Activated CD8-positive, alpha-beta T cell treated with anti-CD3 and anti-CD28 coated beads, Interleukin-2, amount 10 ng/mL, durations not matched to agents 7 days and 5 days (primary cell): ENCODE measurements around the gene ROPN1B. TPM values are rescaled to one million over a fixed set of nuclear protein-coding genes. Genes with fewer than 3 reads are reported as not detected.
"Not testable (repeated sequence)": the region's sequence is repeated elsewhere in the genome, so short reads cannot be mapped to it uniquely, and the experiment has no call there.

Experiments
- ATAC-seq: fragments of 150-1000 bp; cut with Tn5 transposase; one replicate; pipeline ENCODE4 v1.10.0; 2021; ENCODE audit warnings: moderate library complexity
- CTCF ChIA-PET: fragments of 350-600 bp; sonication (Branson Sonifier 250); formaldehyde crosslinking; loops from one replicate; lab custom pipeline; 2021; ENCODE audit warnings: antibody characterized with exemption; lab: Charles Lee
- POLR2A ChIA-PET: fragments of 350-600 bp; sonication (Branson Sonifier 250); formaldehyde crosslinking; loops from one replicate; lab custom pipeline; 2021; ENCODE audit warnings: antibody characterized with exemption; lab: Charles Lee
- DNase-seq: peaks from one replicate; pipeline ENCODE4 v3.0.0-alpha.2; 2020
- H3K27ac Mint-ChIP-seq: one replicate; pipeline ENCODE4 v1.8.0; 2021; ENCODE audit warnings: mild to moderate bottlenecking, mixed read lengths
- H3K27me3 Mint-ChIP-seq: one replicate; pipeline ENCODE4 v1.8.0; 2021; ENCODE audit warnings: low read depth, mixed read lengths
- H3K36me3 Mint-ChIP-seq: one replicate; pipeline ENCODE4 v1.8.0; 2021; ENCODE audit warnings: low read depth, mixed read lengths
- H3K4me1 Mint-ChIP-seq: one replicate; pipeline ENCODE4 v1.8.0; 2021; ENCODE audit warnings: low read depth, mixed read lengths
- H3K4me3 Mint-ChIP-seq: one replicate; pipeline ENCODE4 v1.8.0; 2021; ENCODE audit warnings: mild to moderate bottlenecking, mixed read lengths
- H3K9me3 Mint-ChIP-seq: one replicate; pipeline ENCODE4 v1.8.0; 2022; ENCODE audit warnings: mixed read lengths; ENCODE audit not compliant: insufficient read depth
- total RNA-seq, 2 experiments: library from RNA; stranded (reverse); gene quantifications; one replicate each; pipeline ENCODE4 v1.2.3, GENCODE V29; 2021

Gene ROPN1B
- total RNA-seq, 2 experiments from 2014 or later: not detected

GRCh38 chr3:125959317-125960065, 9.5 kb upstream of the ROPN1B start:
- H3K4me3 Mint-ChIP-seq: no peak overlapping the region
- ATAC-seq: no peak
- no peaks in the 10 kb centered on the region for H3K9me3 Mint-ChIP-seq
- CTCF ChIA-PET: no interaction called here
- H3K4me1 Mint-ChIP-seq: no peaks in the 10 kb centered on the region
- H3K27me3 Mint-ChIP-seq: peaks cover 19% of the 10 kb centered on the region
- POLR2A ChIA-PET: no interaction called here
- peaks cover 3% of the 10 kb centered on the region for H3K36me3 Mint-ChIP-seq
- DNase-seq: no peak
- no peak overlapping the region for H3K27ac Mint-ChIP-seq

DNA sequence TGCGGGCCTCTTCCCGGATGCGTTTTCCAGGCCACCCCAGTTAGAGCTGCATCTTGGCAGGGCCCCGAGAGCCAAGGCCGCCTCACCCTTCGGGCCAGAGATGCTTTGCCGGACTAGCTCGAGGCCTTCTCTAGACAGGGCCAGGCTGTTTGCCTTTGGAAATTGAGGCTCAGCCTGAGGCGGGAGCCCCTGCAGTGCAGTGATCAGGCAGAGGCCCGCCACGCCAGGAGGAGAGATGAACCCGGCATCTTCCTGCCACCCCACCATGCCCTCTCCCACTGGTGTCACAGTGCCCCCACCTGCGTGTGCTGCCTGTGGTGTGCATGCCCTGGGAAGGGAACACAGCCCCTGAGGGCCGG, 8.9 kb upstream of the ROPN1B start:
- POLR2A ChIA-PET: no interaction called here
- Mint-ChIP-seq H3K9me3 (no peaks in the 10 kb centered on the region), H3K27me3 (peaks cover 17% of the 10 kb centered on the region), H3K27ac (no peak overlapping the region), H3K36me3 (peaks cover 3% of the 10 kb centered on the region), H3K4me1 (no peaks in the 10 kb centered on the region), H3K4me3 (no peak overlapping the region)
- CTCF ChIA-PET: no interaction called here
- no peak for DNase-seq
- ATAC-seq: no peak

- DNase-seq (no peak), ATAC-seq (no peak)
- H3K27ac Mint-ChIP-seq: no peak overlapping the region
- H3K27me3 Mint-ChIP-seq: peaks cover 12% of the 10 kb centered on the region
- H3K36me3 Mint-ChIP-seq: peaks cover 3% of the 10 kb centered on the region
- H3K9me3 Mint-ChIP-seq: no peaks in the 10 kb centered on the region
- H3K4me1 Mint-ChIP-seq: no peaks in the 10 kb centered on the region
- ChIA-PET CTCF (no interaction called here), POLR2A (no interaction called here)
- no peak overlapping the region for H3K4me3 Mint-ChIP-seq
Observed at GRCh38 chr3:125960456-125961288, 8.3 kb upstream of the ROPN1B start.

GRCh38 chr3:125961289-125961589, 7.7 kb upstream of the ROPN1B start:
- H3K4me1 Mint-ChIP-seq: no peaks in the 10 kb centered on the region
- H3K4me3 Mint-ChIP-seq: no peak overlapping the region
- ATAC-seq (no peak), DNase-seq (no peak)
- CTCF ChIA-PET: no interaction called here
- peaks cover 3% of the 10 kb centered on the region for H3K36me3 Mint-ChIP-seq
- POLR2A ChIA-PET: no interaction called here
- H3K27ac Mint-ChIP-seq: no peak overlapping the region
- H3K27me3 Mint-ChIP-seq: peaks cover 12% of the 10 kb centered on the region
- no peaks in the 10 kb centered on the region for H3K9me3 Mint-ChIP-seq

GRCh38 chr3:125963834-125964233, 5.1 kb upstream of the ROPN1B start:
- DNase-seq, H3K9me3 Mint-ChIP-seq, H3K4me1 Mint-ChIP-seq, POLR2A ChIA-PET, ATAC-seq, H3K27ac Mint-ChIP-seq, H3K4me3 Mint-ChIP-seq, H3K36me3 Mint-ChIP-seq, H3K27me3 Mint-ChIP-seq, CTCF ChIA-PET: not testable (repeated sequence)

- Mint-ChIP-seq H3K27me3 (peaks cover 13% of the 10 kb centered on the region), H3K36me3 (no peaks in the 10 kb centered on the region), H3K4me1 (no peaks in the 10 kb centered on the region), H3K4me3 (no peak overlapping the region), H3K27ac (no peak overlapping the region), H3K9me3 (no peaks in the 10 kb centered on the region)
- POLR2A ChIA-PET: no interaction called here
- DNase-seq: no peak
- CTCF ChIA-PET: no interaction called here
- no peak for ATAC-seq
Observed at GRCh38 chr3:125965505-125965904, 3.5 kb upstream of the ROPN1B start.

GRCh38 chr3:125967156-125967555, 1.8 kb upstream of the ROPN1B start:
- Mint-ChIP-seq H3K27ac (no peak overlapping the region), H3K36me3 (no peaks in the 10 kb centered on the region), H3K4me3 (no peak overlapping the region), H3K4me1 (peaks cover 4% of the 10 kb centered on the region), H3K9me3 (no peaks in the 10 kb centered on the region), H3K27me3 (peaks cover 22% of the 10 kb centered on the region)
- ATAC-seq (no peak), DNase-seq (no peak)
- ChIA-PET POLR2A (no interaction called here), CTCF (no interaction called here)

GRCh38 chr3:125968121-125968520, 857 bp upstream of the ROPN1B start:
- DNase-seq, H3K9me3 Mint-ChIP-seq, H3K36me3 Mint-ChIP-seq, H3K4me1 Mint-ChIP-seq, H3K27ac Mint-ChIP-seq, H3K4me3 Mint-ChIP-seq, CTCF ChIA-PET, ATAC-seq, POLR2A ChIA-PET: not testable (repeated sequence)
- H3K27me3 Mint-ChIP-seq: peaks cover 26% of the 10 kb centered on the region

GRCh38 chr3:125971997-125972944, 3.3 kb downstream of the ROPN1B start:
- H3K27me3 Mint-ChIP-seq: peaks cover 31% of the 10 kb centered on the region
- H3K27ac Mint-ChIP-seq, H3K4me1 Mint-ChIP-seq, H3K9me3 Mint-ChIP-seq, POLR2A ChIA-PET, H3K36me3 Mint-ChIP-seq, H3K4me3 Mint-ChIP-seq: not testable (repeated sequence)
- DNase-seq (peak; percentile 40), ATAC-seq (peak; percentile 67)
- CTCF ChIA-PET: interaction anchor here (0.9 kb wide), 1 partner anchor 128 kb away, joined by 3 read pairs; no protein-coding TSS in a partner anchor

DNA sequence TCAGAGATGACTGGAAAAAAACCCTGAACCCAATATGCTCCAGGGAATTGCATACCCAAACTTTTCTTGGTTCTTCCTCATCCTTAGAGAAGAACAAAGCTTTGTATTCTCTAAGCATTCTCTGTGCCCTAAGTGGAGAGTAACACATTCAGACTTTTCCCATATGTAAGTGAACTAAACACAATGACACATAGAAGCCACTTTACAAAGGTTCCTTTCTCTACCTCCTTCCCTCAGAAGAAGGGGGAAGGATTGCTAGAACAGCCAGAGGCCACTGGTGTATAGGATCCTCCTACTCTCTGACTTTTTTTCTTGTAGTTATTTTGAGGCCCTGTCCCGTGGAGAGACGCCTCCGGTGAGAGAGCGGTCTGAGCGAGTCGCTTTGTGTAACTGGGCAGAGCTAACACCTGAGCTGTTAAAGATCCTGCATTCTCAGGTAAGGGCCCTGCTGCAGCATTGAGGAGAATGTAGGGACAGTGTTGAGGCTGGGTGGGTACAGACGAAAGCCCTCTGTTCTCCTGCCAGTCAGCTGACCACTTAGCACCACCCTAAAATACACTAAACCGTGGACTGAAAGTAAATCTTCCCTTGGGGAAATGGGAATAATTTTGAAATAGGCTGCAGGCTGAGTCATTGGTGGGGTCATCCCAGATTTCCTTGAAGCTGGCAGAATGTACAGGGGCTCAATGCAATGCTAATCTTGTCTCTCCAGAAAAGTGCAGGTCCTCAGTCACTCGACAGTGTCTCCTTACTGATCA, 6.4 kb downstream of the ROPN1B start:
- CTCF ChIA-PET, H3K27ac Mint-ChIP-seq, POLR2A ChIA-PET, H3K4me3 Mint-ChIP-seq, DNase-seq, ATAC-seq, H3K36me3 Mint-ChIP-seq, H3K4me1 Mint-ChIP-seq, H3K9me3 Mint-ChIP-seq: not testable (repeated sequence)
- H3K27me3 Mint-ChIP-seq: peaks cover 28% of the 10 kb centered on the region

- H3K27ac Mint-ChIP-seq, POLR2A ChIA-PET, ATAC-seq, H3K36me3 Mint-ChIP-seq, H3K4me1 Mint-ChIP-seq, H3K9me3 Mint-ChIP-seq, DNase-seq, H3K4me3 Mint-ChIP-seq, CTCF ChIA-PET: not testable (repeated sequence)
- peaks cover 29% of the 10 kb centered on the region for H3K27me3 Mint-ChIP-seq
Observed at GRCh38 chr3:125976003-125976390, 7.0 kb downstream of the ROPN1B start.
